ENCODE data around the gene LINC01488. TPM values are rescaled to one million over a fixed set of nuclear protein-coding genes. Genes with fewer than 3 reads are reported as not detected.

The LINC01488 gene
- total RNA-seq, 1 experiment from 2014 or later, result not detected

DNA sequence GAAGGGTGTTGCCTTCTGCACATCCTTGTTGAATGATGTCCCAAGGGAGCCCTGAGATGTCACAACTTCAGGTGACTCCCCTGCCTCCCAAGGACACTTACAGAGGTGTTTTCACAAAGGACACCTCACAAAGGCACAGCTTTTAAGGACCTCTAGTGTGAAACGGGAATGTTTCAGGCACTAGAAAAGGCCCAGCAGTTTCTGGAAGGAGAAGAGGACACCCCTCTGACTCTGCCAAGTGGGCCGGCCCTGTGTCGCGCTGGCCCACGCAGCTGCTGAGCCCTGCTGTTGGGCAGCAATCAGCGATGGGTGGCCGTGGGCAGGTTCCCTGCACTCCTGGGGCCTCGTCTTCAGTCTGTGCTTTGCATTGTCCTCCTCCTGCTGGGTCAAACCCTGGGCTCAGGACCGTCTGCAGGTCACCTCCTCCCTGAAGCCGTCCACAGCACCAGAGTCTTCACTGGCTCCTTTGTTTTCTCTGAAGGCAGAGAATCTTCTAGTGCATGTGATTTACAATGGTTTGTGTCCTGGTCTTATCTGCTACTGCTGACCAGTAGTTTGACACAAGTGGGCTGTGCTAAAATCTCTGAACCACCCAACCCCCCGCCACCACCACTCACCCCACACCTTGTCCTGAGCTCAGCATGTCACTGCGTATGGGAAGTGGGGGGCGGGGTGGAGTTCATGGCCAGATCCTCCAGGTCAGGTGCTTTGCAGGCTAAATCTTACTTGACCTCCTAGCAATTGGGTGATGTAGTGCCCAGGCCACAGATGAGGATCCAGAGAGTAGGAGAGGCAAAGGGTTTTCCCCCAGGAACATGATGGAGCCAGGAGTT lies 3.2 kb downstream of the LINC01488 start:
- Histone ChIP-seq H3K4me1 (replicated peaks; ENCODE audit: insufficient read depth) (peaks cover 11% of the 10 kb centered on the region), H4K20me1 (ENCODE audit: insufficient read depth) (no peaks in the 10 kb centered on the region), H3K4me2 (no peak overlapping the region), H3K27me3 (ENCODE audit: insufficient read depth, low read depth) (peaks cover 7% of the 10 kb centered on the region; the same call in 1 of the 2 replicates), H3K36me3 (ENCODE audit: low read depth) (no peaks in the 10 kb centered on the region), H3K9me2 (ENCODE audit: insufficient read depth) (no peaks in the 10 kb centered on the region), H3K4me3 (no peak overlapping the region), H3F3A (ENCODE audit: insufficient read depth, low read depth) (peaks cover 9% of the 10 kb centered on the region; the same call in 1 of the 2 replicates), H3K9me3 (ENCODE audit: insufficient read depth, low read depth) (no peaks in the 10 kb centered on the region), H2AFZ (no peak overlapping the region), H3K79me2 (ENCODE audit: low read depth) (no peaks in the 10 kb centered on the region), H3K27ac (no peak overlapping the region)
- no peak for DNase-seq
- ChIA-PET POLR2A (ENCODE audit: unreplicated experiment) (no interaction called here), CTCF (no interaction called here)
- TF ChIP-seq, protein P1, sequence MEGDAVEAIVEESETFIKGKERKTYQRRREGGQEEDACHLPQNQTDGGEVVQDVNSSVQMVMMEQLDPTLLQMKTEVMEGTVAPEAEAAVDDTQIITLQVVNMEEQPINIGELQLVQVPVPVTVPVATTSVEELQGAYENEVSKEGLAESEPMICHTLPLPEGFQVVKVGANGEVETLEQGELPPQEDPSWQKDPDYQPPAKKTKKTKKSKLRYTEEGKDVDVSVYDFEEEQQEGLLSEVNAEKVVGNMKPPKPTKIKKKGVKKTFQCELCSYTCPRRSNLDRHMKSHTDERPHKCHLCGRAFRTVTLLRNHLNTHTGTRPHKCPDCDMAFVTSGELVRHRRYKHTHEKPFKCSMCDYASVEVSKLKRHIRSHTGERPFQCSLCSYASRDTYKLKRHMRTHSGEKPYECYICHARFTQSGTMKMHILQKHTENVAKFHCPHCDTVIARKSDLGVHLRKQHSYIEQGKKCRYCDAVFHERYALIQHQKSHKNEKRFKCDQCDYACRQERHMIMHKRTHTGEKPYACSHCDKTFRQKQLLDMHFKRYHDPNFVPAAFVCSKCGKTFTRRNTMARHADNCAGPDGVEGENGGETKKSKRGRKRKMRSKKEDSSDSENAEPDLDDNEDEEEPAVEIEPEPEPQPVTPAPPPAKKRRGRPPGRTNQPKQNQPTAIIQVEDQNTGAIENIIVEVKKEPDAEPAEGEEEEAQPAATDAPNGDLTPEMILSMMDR (conservative IDR thresholded peaks at IDR 0.05), result no peak
- no peak for TF ChIP-seq EZH2 (IDR thresholded peaks at IDR 0.05; ENCODE audit: low read depth)
- intact Hi-C loops (cut with micrococcal nuclease; ENCODE audit: unreplicated experiment), result loop anchor here (1.0 kb wide), 1 partner anchor 21 kb away; no protein-coding TSS in a partner anchor
- BruUV-seq (replicated peaks), result no TSS peak

DNA sequence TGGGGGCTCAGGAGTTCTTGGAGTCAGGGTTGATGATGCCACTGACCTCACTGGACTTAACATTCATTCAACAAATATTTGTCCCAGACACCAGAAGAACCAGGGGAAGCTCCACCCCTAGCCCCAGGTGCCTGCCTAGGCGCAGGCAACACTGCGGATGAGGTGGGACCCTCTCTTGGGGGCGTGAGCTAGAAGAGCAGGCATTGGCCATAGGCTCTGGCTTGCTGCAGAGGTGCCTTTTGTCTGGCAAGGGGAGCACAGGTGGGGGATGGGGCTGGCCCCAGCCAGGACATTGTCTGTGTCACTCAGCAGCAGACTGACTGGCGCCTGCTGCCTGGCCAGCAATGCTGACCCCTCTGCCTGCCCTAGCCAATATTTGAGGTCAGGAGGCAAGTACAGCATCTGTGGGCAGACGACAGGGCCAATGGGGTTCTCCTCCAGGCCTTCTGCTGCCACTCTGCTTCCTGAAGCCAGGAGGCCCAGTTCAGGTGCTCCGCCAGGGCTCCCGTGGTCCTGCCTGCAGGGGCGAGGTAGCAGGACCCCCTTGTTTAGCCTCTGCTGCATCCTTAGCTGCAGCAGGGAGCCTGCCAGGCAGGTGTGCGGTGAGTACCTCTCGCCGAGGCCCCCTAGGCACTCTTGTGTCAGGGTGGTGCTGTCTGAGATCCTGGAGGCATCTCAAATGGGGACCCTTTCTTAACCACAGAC lies 4.0 kb downstream of the LINC01488 start:
- Histone ChIP-seq H2AFZ (no peak overlapping the region), H3K27me3 (ENCODE audit: insufficient read depth, low read depth) (peaks cover 7% of the 10 kb centered on the region; the same call in 1 of the 2 replicates), H3K9me2 (ENCODE audit: insufficient read depth) (no peaks in the 10 kb centered on the region), H3K4me3 (no peak overlapping the region), H4K20me1 (ENCODE audit: insufficient read depth) (no peaks in the 10 kb centered on the region), H3K4me1 (replicated peaks; ENCODE audit: insufficient read depth) (peaks cover 2% of the 10 kb centered on the region; the same call in 1 of the 2 replicates), H3K36me3 (ENCODE audit: low read depth) (no peaks in the 10 kb centered on the region), H3K79me2 (ENCODE audit: low read depth) (no peaks in the 10 kb centered on the region), H3K27ac (no peak overlapping the region), H3F3A (ENCODE audit: insufficient read depth, low read depth) (0 out of 2 replicates have a peak, but pooled peaks cover 4% of the 10 kb centered on the region), H3K4me2 (no peak overlapping the region), H3K9me3 (ENCODE audit: insufficient read depth, low read depth) (no peaks in the 10 kb centered on the region)
- no peak for DNase-seq
- no TSS peak for BruUV-seq (replicated peaks)
- TF ChIP-seq, protein P1 (conservative IDR thresholded peaks at IDR 0.05), result no peak
- TF ChIP-seq EZH2 (IDR thresholded peaks at IDR 0.05; ENCODE audit: low read depth), result no peak
- intact Hi-C loops (cut with micrococcal nuclease; ENCODE audit: unreplicated experiment), result no loop called here
- ChIA-PET POLR2A (ENCODE audit: unreplicated experiment) (interaction anchor here (0.7 kb wide), 2 partner anchors 191 to 339 kb away, joined by 3 to 4 read pairs; partner anchors contain the start of gene MYEOV), CTCF (no interaction called here)

DNA sequence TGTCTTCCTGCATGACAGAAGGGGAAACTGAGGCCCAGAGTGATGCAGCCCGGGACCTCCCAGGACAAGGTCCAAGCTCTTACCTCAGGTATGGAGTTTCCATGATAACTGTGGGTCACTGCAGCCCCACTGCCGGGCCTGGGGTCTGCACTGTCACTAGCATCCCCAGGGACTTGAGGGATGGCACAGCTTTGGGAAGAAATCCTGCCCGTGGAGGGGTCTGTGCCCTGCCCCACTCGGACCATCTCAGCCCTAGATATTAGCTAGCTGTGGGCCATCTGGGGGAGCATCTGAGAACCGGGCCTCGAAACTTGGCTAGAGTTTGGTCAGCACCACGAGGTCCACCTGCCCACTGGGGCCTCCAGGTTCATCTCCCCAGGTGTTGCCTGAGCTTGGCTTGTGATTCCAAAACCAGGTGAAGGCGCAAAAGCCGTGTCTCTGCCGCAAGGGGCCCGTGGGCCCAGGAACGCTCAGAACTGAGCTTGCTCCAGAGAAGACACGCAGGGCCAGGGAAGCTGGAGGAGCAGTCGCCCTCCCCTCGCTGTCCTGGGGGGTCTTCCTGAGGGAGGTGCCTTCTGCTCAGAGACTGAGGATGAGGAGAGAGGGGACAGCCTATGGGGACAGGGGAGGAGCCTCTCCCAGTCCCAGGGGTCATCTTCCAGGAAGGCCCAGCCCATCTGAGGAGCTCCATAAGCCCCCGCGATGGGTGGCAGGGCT lies 4.8 kb downstream of the LINC01488 start:
- no TSS peak for BruUV-seq (replicated peaks)
- H3K9me3 ChIP-seq (ENCODE audit: insufficient read depth, low read depth), result no peaks in the 10 kb centered on the region
- H4K20me1 ChIP-seq (ENCODE audit: insufficient read depth), result no peaks in the 10 kb centered on the region
- no peaks in the 10 kb centered on the region for H3K79me2 ChIP-seq (ENCODE audit: low read depth)
- H2AFZ ChIP-seq, result no peak overlapping the region
- no peaks in the 10 kb centered on the region for H3K36me3 ChIP-seq (ENCODE audit: low read depth)
- peaks cover 8% of the 10 kb centered on the region for H3K27me3 ChIP-seq (ENCODE audit: insufficient read depth, low read depth)
- no peaks in the 10 kb centered on the region for H3K4me1 ChIP-seq (replicated peaks; ENCODE audit: insufficient read depth)
- no peak overlapping the region for H3K4me2 ChIP-seq
- POLR2A ChIA-PET (ENCODE audit: unreplicated experiment), result interaction anchor here (0.7 kb wide), 3 partner anchors 11 to 340 kb away, joined by 3 to 4 read pairs (median 3); partner anchors contain the start of gene MYEOV
- TF ChIP-seq, protein P1 (conservative IDR thresholded peaks at IDR 0.05), result no peak
- TF ChIP-seq EZH2 (IDR thresholded peaks at IDR 0.05; ENCODE audit: low read depth), result no peak
- no peaks in the 10 kb centered on the region for H3K9me2 ChIP-seq (ENCODE audit: insufficient read depth)
- CTCF ChIA-PET, result no interaction called here
- no peak overlapping the region for H3K4me3 ChIP-seq
- H3F3A ChIP-seq (ENCODE audit: insufficient read depth, low read depth), result no peaks in the 10 kb centered on the region
- intact Hi-C loops (cut with micrococcal nuclease; ENCODE audit: unreplicated experiment), result no loop called here
- DNase-seq, result no peak
- H3K27ac ChIP-seq, result no peak overlapping the region

Measured in PC-9 (cell line).